Heart right ventricle (tissue), 16 donors: Measurements from ENCODE around the gene SLFN14. TPM values are rescaled to one million over a fixed set of nuclear protein-coding genes. Genes with fewer than 3 reads are reported as not detected.
"Not testable (repeated sequence)": the region's sequence is repeated elsewhere in the genome, so short reads cannot be mapped to it uniquely, and the experiment has no call there.

Experiments used
- ATAC-seq, 8 donors: fragments of 200-7000 bp; cut with Tn5 transposase; one replicate each; pipeline ENCODE4 v1.9.1; 2020; ENCODE audit warnings: mild to moderate bottlenecking in 8 of 8, moderate library complexity in 8 of 8, moderate number of reproducible peaks in 1 of 8
- DNase-seq, 2 donors: peaks; one replicate each; pipeline ENCODE4 v3.0.0-alpha.2; 2020
- H3K27ac ChIP-seq, 10 donors: fragments of 200-600 bp; sonication (generic) in 2 of 10; one replicate each; pipeline versions ENCODE4 v1.5.0 to v1.8.0; 2020 to 2022; ENCODE audit warnings: mild to moderate bottlenecking in 3 of 10
- H3K27me3 ChIP-seq, 7 donors: fragments of 200-600 bp; one replicate each; pipeline ENCODE4 v1.8.0; 2021 to 2022; ENCODE audit warnings: mild to moderate bottlenecking in 2 of 7
- H3K36me3 ChIP-seq, 9 donors: fragments of 200-600 bp; sonication (generic) in 1 of 9; one replicate each; pipeline versions ENCODE4 v1.5.0 to v1.8.0; 2020 to 2022; ENCODE audit warnings: mild to moderate bottlenecking in 2 of 9
- H3K4me1 ChIP-seq, 9 donors: fragments of 200-600 bp; sonication (generic) in 1 of 9; one replicate each; pipeline versions ENCODE4 v1.5.0 to v1.8.0; 2020 to 2022; ENCODE audit warnings: mild to moderate bottlenecking in 4 of 9
- H3K4me3 ChIP-seq, 10 donors: fragments of 200-600 bp; sonication (generic) in 2 of 10; one replicate each; pipeline versions ENCODE4 v1.5.0 to v1.8.0; 2020 to 2022; ENCODE audit warnings: mild to moderate bottlenecking in 7 of 10, moderate library complexity in 2 of 10
- H3K9me3 ChIP-seq, 11 donors: fragments of 200-600 bp in 10 of 11; sonication (generic) in 2 of 11; one replicate each; pipeline versions ENCODE4 v1.5.0 to v1.8.0; 2013 to 2022; ENCODE audit warnings: mild to moderate bottlenecking in 2 of 11, control low read depth in 1 of 11, moderate library complexity in 1 of 11
- WGBS, 2 donors: extraction: QIAGEN DNeasy Blood & Tissue Kit; methylation state at CpG; one replicate each; pipeline ENCODE4 v1.1.7; 2013; ENCODE audit warnings: inconsistent platforms in 1 of 2; 5-methylcytosine and 5-hydroxymethylcytosine counted together
- intact Hi-C, 10 donors: fragments of 100-400 bp; cut with DNase I; formaldehyde crosslinking; loops; one replicate each; pipeline versions ENCODE4 v1.11.1 to v1.14.2; 2022
- polyA plus RNA-seq, 2 donors: library from polyadenylated mRNA; stranded (reverse); fragments of 200-250 nt; gene quantifications; one replicate each; pipeline ENCODE4 v1.2.3, GENCODE V29; 2013
- total RNA-seq, 10 donors: library from RNA; stranded (reverse); fragmentation: NEBNext Ultra II Directional in 3 of 10; extraction: Animal tissue kit (Norgen Biotek cat#: 25700) in 3 of 10; gene quantifications; one replicate each; pipeline versions ENCODE4 v1.2.1 to v1.2.4, GENCODE V29; 2021 to 2023
- TF ChIP-seq, protein P1 (sequence below), 9 donors: fragments of 200-600 bp; sonication (generic) in 2 of 9; IDR thresholded peaks; one replicate each; pipeline versions ENCODE4 v1.5.0 to v1.8.0; 2021 to 2022; ENCODE audit warnings: antibody characterized with exemption in 9 of 9, mild to moderate bottlenecking in 5 of 9, moderate library complexity in 1 of 9
- donor health status: Arrhythmogenic right ventricular cardiomyopathy.
- donor health status: ischemic (EF 13 %, LVEDD 7.1; RV severe dilation, severe dysfunction).
- donor health status: healthy with polysubstance abuse.
- donor health status: DM: no; HTN: yes; CAD: no.
- donor health status: DM: no; HTN: no; CAD: no.
- donor health status: ischemic (EF 25% LVEDD 6.9; RV normal size, moderate dysfunction).
- donor health status: ischemic (EF 25% LVEDD 5.7; RV mildly dilated, moderate dysfunction).
- donor health status: healthy.
- donor health status: DM: yes; HTN: yes; CAD: no.
- donor health status: Ischemic cardiomyopathy.
- donor health status: ischemic (EF 35%, LVEDD 5.7; RV mildly dilated, moderate dysfunction).
- donor health status: nonischemic (EF 11% LVEDD 7.7; RV severe dilation, severe dysfunction).
- donor health status: DM: yes; HTN: yes; CAD: no.
- donor health status: PGD.
- donor health status: ischemic (EF 29% LVEDD 5.4; RV normal size, mild dysfunction).
- donor health status: nonischemic (EF 23%, LVEDD 6.1; RV moderate dilation, normal function).

Gene SLFN14
- total and polyA plus RNA-seq, 12 donors: 0.09 TPM; not detected in 11

- ATAC-seq: no peak
- H3K9me3 ChIP-seq: no peaks in the 10 kb centered on the region
- no peaks in the 10 kb centered on the region for H3K27me3 ChIP-seq
- no peak for DNase-seq
- peaks cover 0 to 22% (median 1%) of the 10 kb centered on the region in 9 donors for H3K36me3 ChIP-seq
- H3K4me3 ChIP-seq: no peak overlapping the region
- intact Hi-C loops: no loop called here
- 88 to 91% methylated on average over 2 of the region's 2 CpGs for WGBS, 2 donors
- TF ChIP-seq, protein P1, sequence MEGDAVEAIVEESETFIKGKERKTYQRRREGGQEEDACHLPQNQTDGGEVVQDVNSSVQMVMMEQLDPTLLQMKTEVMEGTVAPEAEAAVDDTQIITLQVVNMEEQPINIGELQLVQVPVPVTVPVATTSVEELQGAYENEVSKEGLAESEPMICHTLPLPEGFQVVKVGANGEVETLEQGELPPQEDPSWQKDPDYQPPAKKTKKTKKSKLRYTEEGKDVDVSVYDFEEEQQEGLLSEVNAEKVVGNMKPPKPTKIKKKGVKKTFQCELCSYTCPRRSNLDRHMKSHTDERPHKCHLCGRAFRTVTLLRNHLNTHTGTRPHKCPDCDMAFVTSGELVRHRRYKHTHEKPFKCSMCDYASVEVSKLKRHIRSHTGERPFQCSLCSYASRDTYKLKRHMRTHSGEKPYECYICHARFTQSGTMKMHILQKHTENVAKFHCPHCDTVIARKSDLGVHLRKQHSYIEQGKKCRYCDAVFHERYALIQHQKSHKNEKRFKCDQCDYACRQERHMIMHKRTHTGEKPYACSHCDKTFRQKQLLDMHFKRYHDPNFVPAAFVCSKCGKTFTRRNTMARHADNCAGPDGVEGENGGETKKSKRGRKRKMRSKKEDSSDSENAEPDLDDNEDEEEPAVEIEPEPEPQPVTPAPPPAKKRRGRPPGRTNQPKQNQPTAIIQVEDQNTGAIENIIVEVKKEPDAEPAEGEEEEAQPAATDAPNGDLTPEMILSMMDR (IDR thresholded peaks at IDR 0.05): no peak
- H3K27ac ChIP-seq: no peak overlapping the region
- H3K4me1 ChIP-seq: peaks cover 6 to 35% (median 23%) of the 10 kb centered on the region in 9 donors
Measured at GRCh38 chr17:35569405-35569804, 8.8 kb upstream of the SLFN14 start.

GRCh38 chr17:35568561-35568960, 7.9 kb upstream of the SLFN14 start:
- H3K27ac ChIP-seq: peak overlapping the region in 9 of 10 donors; percentile 75 to 92 (median 90)
- WGBS, 2 donors: 18 to 27% methylated on average over 15 of the region's 15 CpGs
- peaks cover 0 to 14% (median 0%) of the 10 kb centered on the region in 9 donors for H3K36me3 ChIP-seq
- intact Hi-C loops: loop anchor here in 1 of 10 donors (1.0 kb wide), 1 partner anchor 8 kb away; no protein-coding TSS in a partner anchor
- H3K4me1 ChIP-seq: peaks cover 6 to 35% (median 23%) of the 10 kb centered on the region in 9 donors
- no peak for DNase-seq
- peak overlapping the region; percentile 53 to 94 (median 80) for H3K4me3 ChIP-seq
- TF ChIP-seq, protein P1 (IDR thresholded peaks at IDR 0.05): no peak
- ATAC-seq: peak in 1 of 8 donors; percentile 5
- H3K27me3 ChIP-seq: no peaks in the 10 kb centered on the region
- H3K9me3 ChIP-seq: no peaks in the 10 kb centered on the region

- TF ChIP-seq, protein P1 (IDR thresholded peaks at IDR 0.05): no peak
- Histone ChIP-seq H3K27ac (peak overlapping the region in 2 of 10 donors; percentile 90 to 91), H3K4me1 (peaks cover 6 to 35% (median 23%) of the 10 kb centered on the region in 9 donors), H3K36me3 (no peaks in the 10 kb centered on the region), H3K4me3 (peak overlapping the region in 8 of 10 donors; percentile 70 to 94 (median 80)), H3K27me3 (no peaks in the 10 kb centered on the region), H3K9me3 (no peaks in the 10 kb centered on the region)
- WGBS, 2 donors: 62 to 70% methylated on average over 11 of the region's 11 CpGs
- no peak for ATAC-seq
- DNase-seq: no peak
- intact Hi-C loops: no loop called here
Measured at GRCh38 chr17:35566968-35567367, 6.3 kb upstream of the SLFN14 start.

- H3K36me3 ChIP-seq, H3K4me3 ChIP-seq, H3K9me3 ChIP-seq, H3K4me1 ChIP-seq, intact Hi-C loops, DNase-seq, H3K27ac ChIP-seq, ATAC-seq: not testable (repeated sequence)
- WGBS, 2 donors: 81 to 87% methylated on average over 15 to 16 of the region's 16 CpGs
- H3K27me3 ChIP-seq: peaks cover 0 to 15% (median 6%) of the 10 kb centered on the region in 7 donors
Measured at GRCh38 chr17:35563181-35563580, 2.6 kb upstream of the SLFN14 start.

DNA sequence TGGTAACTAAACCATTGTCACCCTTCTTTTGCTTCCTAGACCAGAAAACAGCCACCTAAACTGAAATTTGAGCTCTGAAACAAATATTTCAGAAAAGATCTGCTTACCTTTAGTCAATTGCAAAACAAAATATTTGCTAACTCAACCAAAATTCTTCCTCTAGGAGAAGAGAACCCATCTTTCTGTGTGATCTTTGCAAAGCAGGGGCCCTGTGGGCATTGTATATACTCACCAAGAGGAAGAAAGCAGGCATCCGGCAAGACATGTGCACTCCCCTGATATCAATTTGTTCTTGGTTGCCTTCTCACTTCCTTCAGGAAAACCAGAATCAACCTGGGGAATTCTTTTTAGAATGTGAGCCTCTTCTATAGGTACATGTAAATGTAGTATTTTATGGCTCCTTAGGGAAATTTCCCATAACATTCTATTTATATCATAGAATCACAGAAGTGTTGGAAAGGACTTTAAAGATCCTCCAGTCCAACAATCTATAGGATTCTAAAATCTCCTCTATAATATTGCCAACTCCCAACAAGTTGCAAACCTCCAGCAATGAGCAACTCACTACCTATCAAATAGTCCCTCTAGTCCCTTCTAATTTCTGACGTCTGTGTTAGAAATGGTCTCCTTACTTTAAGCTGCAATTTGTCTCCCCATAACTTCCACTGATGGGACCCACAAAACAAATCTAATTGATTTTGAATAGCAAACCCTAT, 966 bp downstream of the SLFN14 start:
- Histone ChIP-seq H3K36me3 (no peaks in the 10 kb centered on the region), H3K27me3 (peaks cover 0 to 36% (median 10%) of the 10 kb centered on the region in 7 donors), H3K27ac (no peak overlapping the region), H3K4me1 (peaks cover 0 to 4% (median 0%) of the 10 kb centered on the region in 9 donors), H3K9me3 (no peaks in the 10 kb centered on the region), H3K4me3 (no peak overlapping the region)
- TF ChIP-seq, protein P1 (IDR thresholded peaks at IDR 0.05): no peak
- 57 to 61% methylated on average over 2 of the region's 2 CpGs for WGBS, 2 donors
- ATAC-seq (no peak), DNase-seq (no peak)
- intact Hi-C loops: loop anchor here in 1 of 10 donors (10.0 kb wide), 1 partner anchor 65 kb away; no protein-coding TSS in a partner anchor
